22Rv1 (cell line): Measurements from ENCODE around the gene KDM4B.

ENCODE experiments used
- CTCF ChIP-seq: fragments of 450-650 bp; IDR thresholded peaks from 2 replicates; pipeline ENCODE4 v1.5.1; 2017; ENCODE audit warnings: mild to moderate bottlenecking
- ZFX ChIP-seq: fragments of 450-650 bp; IDR thresholded peaks from 2 replicates; pipeline ENCODE4 v1.6.1; 2017; ENCODE audit warnings: antibody characterized with exemption, borderline replicate concordance

- TF ChIP-seq CTCF (no peak), ZFX (no peak)
Observed at GRCh38 chr19:4951656-4952055, 17.3 kb upstream of the KDM4B start.
